Endothelial cell of umbilical vein (primary cell): ENCODE measurements around the gene ZKSCAN2. TPM values are rescaled to one million over a fixed set of nuclear protein-coding genes. Genes with fewer than 3 reads are reported as not detected.

Experiments used
- BruUV-seq: library from RNA; stranded (reverse); fragments of 400-500 nt; replicated peaks from 2 replicates; lab custom pipeline; 2021; lab: Mats Ljungman, UMichigan
- CTCF ChIA-PET: fragments of 300-600, 350-600 bp; sonication (Branson Sonifier 250); formaldehyde crosslinking; loops from one replicate; lab custom pipeline; 2021; ENCODE audit warnings: antibody characterized with exemption, inconsistent platforms; lab: Charles Lee
- POLR2A ChIA-PET: fragments of 300-600, 350-600 bp; sonication (Branson Sonifier 250); formaldehyde crosslinking; loops from one replicate; lab custom pipeline; 2021; ENCODE audit warnings: antibody characterized with exemption, inconsistent platforms; lab: Charles Lee
- DNase-seq: peaks from one replicate; pipeline ENCODE4 v3.0.0-alpha.2; 2011; ENCODE audit warnings: low read depth, low spot score
- FAIRE-seq: peaks from 2 replicates; lab custom pipeline; 2011; peaks lifted over from hg19 to GRCh38; lab: Jason Lieb, UNC
- H2AFZ ChIP-seq: 2 replicates; pipeline ENCODE4 v1.6.0; 2012; ENCODE audit warnings: low read depth, low read length, control low read depth, inconsistent platforms
- H3K27ac ChIP-seq: 2 replicates; pipeline ENCODE4 v1.5.1; 2011; ENCODE audit warnings: low read depth, mild to moderate bottlenecking, control low read depth, low read length, moderate library complexity; ENCODE audit not compliant: insufficient read depth
- H3K27me3 ChIP-seq, 2 experiments: 2 replicates each; pipeline versions ENCODE4 v1.6.0 to v1.6.1; 2011; ENCODE audit warnings: low read length in 2 of 2, mixed read lengths in 1 of 2; ENCODE audit not compliant: control insufficient read depth in 2 of 2, insufficient read depth in 2 of 2
- H3K36me3 ChIP-seq, 2 experiments: 2 replicates in 1 of 2; 3 replicates in 1 of 2; pipeline ENCODE4 v1.5.1; 2011; ENCODE audit warnings: low read length in 2 of 2, mild to moderate bottlenecking in 1 of 2, moderate library complexity in 1 of 2; ENCODE audit not compliant: control insufficient read depth in 2 of 2, insufficient read depth in 2 of 2; ENCODE audit errors: extremely low read depth in 1 of 2
- H3K4me1 ChIP-seq: 3 replicates; pipeline ENCODE4 v1.5.1; 2011; ENCODE audit warnings: mild to moderate bottlenecking, low read length; ENCODE audit not compliant: control insufficient read depth, insufficient read depth; ENCODE audit errors: extremely low read depth
- H3K4me2 ChIP-seq: 2 replicates; pipeline ENCODE4 v1.6.1; 2011; ENCODE audit warnings: low read length, control low read depth, mixed read lengths; ENCODE audit not compliant: insufficient read depth
- H3K4me3 ChIP-seq, 3 experiments: fragments of 200-600 bp in 1 of 3; sonication (generic), shearing (Covaris generic) in 1 of 3; replicated peaks in 1 of 3; 2 replicates each; pipeline ENCODE4 v1.5.1; 2011 to 2016; ENCODE audit warnings: control low read depth in 3 of 3, low read length in 3 of 3, mild to moderate bottlenecking in 2 of 3, inconsistent platforms in 1 of 3, low read depth in 1 of 3, moderate library complexity in 1 of 3; ENCODE audit not compliant: insufficient read depth in 1 of 3
- H3K79me2 ChIP-seq: 2 replicates; pipeline ENCODE4 v1.6.0; 2012; ENCODE audit warnings: low read length, inconsistent platforms; ENCODE audit not compliant: control insufficient read depth, insufficient read depth
- H3K9ac ChIP-seq: replicated peaks from 2 replicates; pipeline ENCODE3; 2011; ENCODE audit warnings: low read length, control low read depth; ENCODE audit not compliant: insufficient read depth; ENCODE audit errors: extremely low read depth
- H3K9me1 ChIP-seq: replicated peaks from 3 replicates; pipeline ENCODE4 v1.6.0; 2011; ENCODE audit warnings: mild to moderate bottlenecking, low read length; ENCODE audit not compliant: control insufficient read depth, insufficient read depth; ENCODE audit errors: extremely low read depth
- H3K9me3 ChIP-seq: replicated peaks from 2 replicates; pipeline ENCODE4 v1.5.1; 2012; ENCODE audit warnings: low read length, inconsistent platforms; ENCODE audit not compliant: control insufficient read depth, insufficient read depth
- H4K20me1 ChIP-seq: replicated peaks from 2 replicates; pipeline ENCODE3; 2011; ENCODE audit warnings: mild to moderate bottlenecking, low read length; ENCODE audit not compliant: control insufficient read depth, insufficient read depth; ENCODE audit errors: extremely low read depth
- CTCF ChIP-seq, 2 donors: IDR thresholded peaks; 1 replicate in 1 of 2; 2 replicates in 1 of 2; pipeline ENCODE4 v1.5.1; 2011; ENCODE audit warnings: low read length in 2 of 2, mild to moderate bottlenecking in 2 of 2, moderate library complexity in 2 of 2, control low read depth in 1 of 2, inconsistent platforms in 1 of 2, low read depth in 1 of 2; ENCODE audit not compliant: insufficient read depth in 1 of 2; ENCODE audit errors: extremely low read depth in 1 of 2
- EZH2 ChIP-seq: IDR thresholded peaks from 2 replicates; pipeline ENCODE4 v1.6.1; 2012; ENCODE audit warnings: borderline replicate concordance, low read depth, mild to moderate bottlenecking, moderate library complexity, low read length, inconsistent platforms; ENCODE audit not compliant: severe bottlenecking
- FOS ChIP-seq: IDR thresholded peaks from 2 replicates; pipeline ENCODE4 v1.6.1; 2011; ENCODE audit warnings: mild to moderate bottlenecking, low read length, moderate library complexity, borderline replicate concordance; ENCODE audit not compliant: insufficient read depth
- GATA2 ChIP-seq: IDR thresholded peaks from 2 replicates; pipeline ENCODE4 v1.7.0; 2011; ENCODE audit warnings: low read depth, mild to moderate bottlenecking, moderate library complexity, mixed read lengths, low read length; ENCODE audit not compliant: insufficient read length, insufficient read depth
- JUN ChIP-seq: IDR thresholded peaks from 2 replicates; pipeline ENCODE4 v1.6.1; 2011; ENCODE audit warnings: borderline replicate concordance, low read depth; ENCODE audit not compliant: insufficient read length, insufficient read depth
- MAX ChIP-seq: IDR thresholded peaks from 2 replicates; pipeline ENCODE4 v1.6.1; 2011; ENCODE audit not compliant: insufficient read depth, insufficient read length
- MYC ChIP-seq: IDR thresholded peaks from one replicate; pipeline ENCODE4 v1.6.1; 2011; ENCODE audit warnings: mild to moderate bottlenecking, low read depth, low read length
- POLR2A ChIP-seq: IDR thresholded peaks from 2 replicates; pipeline ENCODE4 v1.6.1; 2012; ENCODE audit warnings: low read depth, mild to moderate bottlenecking, control low read depth, low read length
- POLR2AphosphoS5 ChIP-seq: IDR thresholded peaks from 2 replicates; pipeline ENCODE4 v1.6.1; 2012; ENCODE audit warnings: low read depth, mild to moderate bottlenecking, control low read depth, low read length, moderate library complexity; ENCODE audit not compliant: insufficient read depth
- dilution Hi-C: fragments of 300-500 bp; cut with MboI; formaldehyde crosslinking; loops from one replicate; pipeline ENCODE4 v1.15.0; 2019; ENCODE audit warnings: low sequenced_read_pairs; ENCODE audit not compliant: extremely low pct_ligation_motif_present
- intact Hi-C: fragments of 100-400 bp; cut with micrococcal nuclease; formaldehyde crosslinking; loops from one replicate; pipeline ENCODE4 v1.10.0; 2022
- polyA plus RNA-seq, 4 experiments: library from polyadenylated mRNA; depleted of rRNA in 3 of 4; stranded (reverse) in 3 of 4; unstranded in 1 of 4; fragments of >200 nt; gene quantifications; 2 replicates each; pipeline versions ENCODE4 v1.2.1 to v1.2.3, GENCODE V29; 2011 to 2012; ENCODE audit warnings: missing spikeins in 1 of 4
- total RNA-seq: library from RNA; stranded (reverse); gene quantifications from 2 replicates; pipeline ENCODE4 v1.2.3, GENCODE V29; 2021

The ZKSCAN2 gene
- total and polyA plus RNA-seq, 2 donors (not counting 3 experiments of a cell fraction or from before 2014, with no cell fraction given), result 1.4 to 4.7 TPM

GRCh38 chr16:25235991-25236390 is 21.7 kb downstream of the ZKSCAN2 start:
- FAIRE-seq, result no peak
- H3K9me1 ChIP-seq, result no peaks in the 10 kb centered on the region
- H3K27me3 ChIP-seq, result no peaks in the 10 kb centered on the region
- no peak overlapping the region for H2AFZ ChIP-seq
- H3K9me3 ChIP-seq, result no peaks in the 10 kb centered on the region
- H3K9ac ChIP-seq, result no peak overlapping the region
- H3K79me2 ChIP-seq, result no peaks in the 10 kb centered on the region
- no peak overlapping the region for H3K4me3 ChIP-seq
- H3K4me1 ChIP-seq, result no peaks in the 10 kb centered on the region
- no peak for DNase-seq
- intact Hi-C loops (no loop called here), dilution Hi-C loops (no loop called here)
- H3K27ac ChIP-seq, result no peak overlapping the region
- H3K4me2 ChIP-seq, result no peak overlapping the region
- no peaks in the 10 kb centered on the region for H4K20me1 ChIP-seq
- ChIA-PET CTCF (interaction anchor here (6.1 kb wide), 1 partner anchor 1874 kb away, joined by 68 read pairs; no protein-coding TSS in a partner anchor), POLR2A (no interaction called here)
- peaks cover 0 to 3% of the 10 kb centered on the region in 2 experiments for H3K36me3 ChIP-seq
- no peak for TF ChIP-seq MAX
- TF ChIP-seq EZH2, result no peak
- TF ChIP-seq JUN, result no peak
- no peak for TF ChIP-seq CTCF (IDR thresholded peaks at IDR 0.05; ENCODE audit: extremely low read depth in 1 of 2, insufficient read depth in 1 of 2, low read depth in 1 of 2, low read length in 2 of 2)
- TF ChIP-seq MYC, result no peak
- BruUV-seq, result no TSS peak

GRCh38 chr16:25228372-25228771 is 29.3 kb downstream of the ZKSCAN2 start:
- Histone ChIP-seq H3K9ac (no peak overlapping the region), H3K27me3 (no peaks in the 10 kb centered on the region), H3K79me2 (no peaks in the 10 kb centered on the region), H3K27ac (no peak overlapping the region), H3K9me1 (no peaks in the 10 kb centered on the region), H3K4me1 (no peaks in the 10 kb centered on the region), H2AFZ (no peak overlapping the region), H3K4me3 (no peak overlapping the region), H4K20me1 (no peaks in the 10 kb centered on the region), H3K36me3 (no peaks in the 10 kb centered on the region), H3K9me3 (no peaks in the 10 kb centered on the region), H3K4me2 (no peak overlapping the region)
- no TSS peak for BruUV-seq
- FAIRE-seq (no peak), DNase-seq (no peak)
- dilution Hi-C loops (no loop called here), intact Hi-C loops (no loop called here)
- CTCF ChIA-PET, result interaction anchor here (1.2 kb wide), 1 partner anchor 102 kb away, joined by 5 read pairs; no protein-coding TSS in a partner anchor
- POLR2A ChIA-PET, result no interaction called here
- TF ChIP-seq FOS (no peak), MAX (no peak), CTCF (IDR thresholded peaks at IDR 0.05; ENCODE audit: extremely low read depth in 1 of 2, insufficient read depth in 1 of 2, low read depth in 1 of 2, low read length in 2 of 2) (no peak), POLR2AphosphoS5 (no peak), EZH2 (no peak), JUN (no peak), MYC (no peak), POLR2A (no peak), GATA2 (no peak)
